C1 segment of cervical spinal cord (tissue), 14 donors: Measurements from ENCODE around the gene APLP2.
"Not testable (repeated sequence)": the region's sequence is repeated elsewhere in the genome, so short reads cannot be mapped to it uniquely, and the experiment has no call there.

Experiments used
- DNase-seq, 14 donors: peaks; one replicate each; lab custom pipeline; 2025; lab: John Stamatoyannopoulos, UW

Gene APLP2

GRCh38 chr11:130193551-130193950, 123.9 kb downstream of the APLP2 start:
- not testable (repeated sequence) for DNase-seq
